IPS-NIHi11 (cell line): ENCODE measurements around the gene TSTD2.

Source experiments
- DNase-seq: peaks from one replicate; pipeline ENCODE4 v3.0.0; 2012; ENCODE audit warnings: mixed read lengths, low spot score

TSTD2 gene

GRCh38 chr9:97562542-97562941 lies 70.6 kb downstream of the TSTD2 start:
- DNase-seq, result no peak

DNA sequence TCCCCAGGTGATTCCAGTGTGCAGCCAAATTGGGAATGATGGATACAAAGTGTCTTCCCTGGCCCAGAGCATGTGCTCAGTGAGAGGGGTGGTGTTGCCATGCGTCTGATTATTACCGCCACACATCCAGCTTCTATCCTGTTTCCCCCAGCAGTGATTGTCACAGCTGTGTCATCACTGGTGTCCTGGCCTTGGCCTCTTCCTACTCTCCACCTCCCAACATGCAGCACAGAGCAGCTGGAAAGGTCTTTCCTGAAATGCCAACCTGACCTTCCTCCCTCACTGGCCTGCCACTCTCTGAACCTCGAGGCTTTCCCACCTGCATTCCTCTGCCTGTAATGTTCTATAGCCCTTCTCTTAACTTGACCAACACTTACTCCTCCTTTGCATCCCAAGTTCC lies 71.7 kb downstream of the TSTD2 start:
- DNase-seq, result no peak

- DNase-seq, result no peak
Observed at GRCh38 chr9:97560851-97561250, 72.3 kb downstream of the TSTD2 start.

GRCh38 chr9:97560154-97560553 lies 73.0 kb downstream of the TSTD2 start:
- no peak for DNase-seq

GRCh38 chr9:97559111-97559514 lies 74.1 kb downstream of the TSTD2 start:
- DNase-seq, result no peak

- no peak for DNase-seq
Observed at GRCh38 chr9:97558701-97559101, 74.5 kb downstream of the TSTD2 start.

- DNase-seq, result no peak
Observed at GRCh38 chr9:97557606-97558095, 75.5 kb downstream of the TSTD2 start.

DNA sequence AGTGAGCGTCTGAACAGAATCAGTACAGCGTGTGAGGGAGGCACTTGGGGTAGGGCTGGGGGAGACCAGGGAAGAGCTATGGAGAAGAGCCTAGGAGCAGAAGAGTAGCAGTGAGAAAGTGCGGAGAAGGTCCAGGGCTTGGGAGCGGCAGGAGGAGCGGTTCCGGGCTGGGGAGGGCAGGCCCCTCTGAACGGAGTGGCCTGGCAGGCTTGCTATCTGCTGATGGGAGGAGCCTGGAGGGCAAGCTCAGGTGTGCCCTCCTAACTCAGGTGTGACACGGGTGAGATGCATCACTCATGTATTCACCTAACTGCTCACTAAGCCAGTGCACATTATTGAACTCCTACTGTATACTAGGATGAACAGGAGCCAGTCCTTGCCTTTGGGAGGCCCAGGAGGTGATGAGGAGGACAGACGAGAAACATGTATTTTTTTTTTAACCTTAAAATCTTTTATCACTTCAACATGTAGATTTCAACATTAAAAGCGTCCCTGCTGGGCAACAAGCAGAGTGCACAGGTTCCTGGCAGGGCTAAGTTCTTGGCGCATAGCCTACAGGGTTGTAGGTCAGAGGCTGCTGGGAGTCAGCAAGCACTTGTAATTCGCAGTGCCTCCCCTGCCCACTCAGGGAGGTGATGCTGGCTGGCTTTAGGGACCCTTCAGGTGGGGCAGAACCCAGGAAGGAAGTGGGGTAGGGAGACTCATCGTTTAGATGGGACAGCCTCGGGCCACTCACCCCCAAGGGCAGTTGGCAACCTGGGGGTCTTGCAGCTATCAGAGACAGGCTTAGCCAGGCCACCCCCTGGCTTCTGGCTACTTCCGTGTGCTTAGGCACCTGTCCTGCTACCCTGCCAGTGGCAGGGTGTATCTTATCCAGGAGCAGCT lies 76.2 kb downstream of the TSTD2 start:
- DNase-seq, result no peak

GRCh38 chr9:97556036-97556720 lies 77.0 kb downstream of the TSTD2 start:
- DNase-seq, result no peak

GRCh38 chr9:97555164-97555563 lies 78.0 kb downstream of the TSTD2 start:
- DNase-seq, result no peak

- DNase-seq, result no peak
Observed at GRCh38 chr9:97554566-97555075, 78.5 kb downstream of the TSTD2 start.

- DNase-seq, result no peak
Observed at GRCh38 chr9:97553841-97554240, 79.3 kb downstream of the TSTD2 start.

DNA sequence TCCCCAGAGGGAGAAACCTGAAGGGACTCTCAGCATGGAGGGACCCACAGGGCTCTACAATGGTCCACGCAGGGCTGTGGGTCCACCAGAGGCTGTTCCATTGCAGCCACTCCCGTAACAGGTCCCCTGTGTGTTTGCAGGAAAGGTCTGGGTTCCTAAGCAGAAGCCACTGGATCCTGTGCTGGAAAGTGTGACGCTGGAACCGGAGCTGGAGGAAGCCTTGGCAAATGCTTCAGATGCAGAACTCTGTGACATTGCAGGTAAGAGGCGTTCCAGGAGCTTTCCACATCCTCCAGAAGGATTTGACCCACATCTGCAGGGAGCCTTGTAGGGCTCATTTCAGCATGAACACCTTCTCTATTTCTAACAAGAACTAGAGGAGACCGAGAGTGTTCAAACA lies 80.0 kb downstream of the TSTD2 start:
- no peak for DNase-seq

GRCh38 chr9:97551308-97551707 lies 81.9 kb downstream of the TSTD2 start:
- no peak for DNase-seq

DNA sequence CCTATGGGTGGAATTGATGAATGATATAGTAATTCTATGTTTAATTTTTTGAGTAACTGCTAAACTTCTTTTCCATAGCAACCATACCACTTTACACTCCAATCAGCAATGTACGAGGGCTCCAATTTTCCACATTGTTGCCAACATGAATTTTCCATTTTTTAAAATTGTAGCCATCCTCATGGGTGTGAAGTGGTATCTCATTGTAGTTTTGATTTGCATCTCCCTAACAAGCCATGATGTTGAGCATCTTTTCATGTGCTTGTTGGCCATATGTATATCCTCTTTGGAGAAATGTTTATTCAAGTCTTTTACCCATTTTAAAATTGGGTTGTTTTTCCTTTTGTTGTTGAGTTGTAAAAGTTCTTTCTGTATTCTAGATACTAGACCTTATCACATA lies 82.8 kb downstream of the TSTD2 start:
- no peak for DNase-seq
